Naive thymus-derived CD4-positive, alpha-beta T cell (primary cell): Measurements from ENCODE around the gene MND1. TPM values are rescaled to one million over a fixed set of nuclear protein-coding genes. Genes with fewer than 3 reads are reported as not detected.
"Not testable (repeated sequence)": the region's sequence is repeated elsewhere in the genome, so short reads cannot be mapped to it uniquely, and the experiment has no call there.

Experiments
- ATAC-seq: fragments of 150-1000 bp; cut with Tn5 transposase; 2 replicates; pipeline ENCODE4 v1.10.0; 2021; ENCODE audit warnings: mild to moderate bottlenecking, moderate library complexity
- CTCF ChIA-PET: fragments of 350-600 bp; sonication (Branson Sonifier 250); formaldehyde crosslinking; loops from one replicate; lab custom pipeline; 2021; ENCODE audit warnings: antibody characterized with exemption; lab: Charles Lee
- POLR2A ChIA-PET: fragments of 350-600 bp; sonication (Branson Sonifier 250); formaldehyde crosslinking; loops from one replicate; lab custom pipeline; 2021; ENCODE audit warnings: antibody characterized with exemption, inconsistent platforms; lab: Charles Lee
- DNase-seq, 9 donors: peaks; one replicate each; pipeline versions ENCODE4 v3.0.0 to v3.0.0-alpha.2; 2020 to 2022; ENCODE audit warnings: mixed read lengths in 1 of 9
- H3K27ac ChIP-seq: one replicate; pipeline ENCODE4 v1.7.0; 2013; ENCODE audit warnings: mild to moderate bottlenecking, low read depth, low read length, moderate library complexity
- H3K27me3 ChIP-seq, 2 donors: one replicate each; pipeline ENCODE4 v1.7.0; 2013; ENCODE audit warnings: low read length in 2 of 2, mild to moderate bottlenecking in 2 of 2, moderate library complexity in 2 of 2; ENCODE audit not compliant: control insufficient read depth in 2 of 2, insufficient read depth in 2 of 2
- H3K36me3 ChIP-seq, 3 experiments: 1 replicate in 2 of 3; 2 replicates in 1 of 3; pipeline ENCODE4 v1.7.0; 2013; ENCODE audit warnings: low read length in 3 of 3, mild to moderate bottlenecking in 3 of 3, moderate library complexity in 1 of 3; ENCODE audit not compliant: insufficient read depth in 3 of 3, control insufficient read depth in 2 of 3
- H3K4me1 ChIP-seq, 2 donors: one replicate each; pipeline ENCODE4 v1.7.0; 2013; ENCODE audit warnings: low read length in 2 of 2, mild to moderate bottlenecking in 2 of 2, moderate library complexity in 1 of 2; ENCODE audit not compliant: control insufficient read depth in 2 of 2, insufficient read depth in 2 of 2
- H3K4me3 ChIP-seq: 2 replicates; pipeline ENCODE4 v1.7.0; 2013; ENCODE audit warnings: mild to moderate bottlenecking, low read length
- H3K9me3 ChIP-seq, 3 experiments: 1 replicate in 2 of 3; 2 replicates in 1 of 3; pipeline ENCODE4 v1.7.0; 2013; ENCODE audit warnings: low read length in 3 of 3; ENCODE audit not compliant: control insufficient read depth in 2 of 3
- H3K27ac Mint-ChIP-seq, 9 donors: one replicate each; pipeline ENCODE4 v1.8.0; 2020 to 2022; ENCODE audit warnings: mixed read lengths in 9 of 9, mild to moderate bottlenecking in 8 of 9, moderate library complexity in 5 of 9, inconsistent platforms in 2 of 9
- H3K27me3 Mint-ChIP-seq, 5 donors: one replicate each; pipeline ENCODE4 v1.8.0; 2021 to 2022; ENCODE audit warnings: mixed read lengths in 5 of 5, mild to moderate bottlenecking in 1 of 5
- H3K36me3 Mint-ChIP-seq, 5 donors: one replicate each; pipeline ENCODE4 v1.8.0; 2020 to 2022; ENCODE audit warnings: mixed read lengths in 5 of 5, mild to moderate bottlenecking in 3 of 5, inconsistent platforms in 1 of 5
- H3K4me1 Mint-ChIP-seq, 7 donors: one replicate each; pipeline ENCODE4 v1.8.0; 2020 to 2022; ENCODE audit warnings: mixed read lengths in 7 of 7, mild to moderate bottlenecking in 3 of 7, inconsistent platforms in 1 of 7
- H3K4me3 Mint-ChIP-seq, 10 donors: one replicate each; pipeline ENCODE4 v1.8.0; 2020 to 2022; ENCODE audit warnings: mild to moderate bottlenecking in 10 of 10, mixed read lengths in 10 of 10, moderate library complexity in 6 of 10, inconsistent platforms in 2 of 10
- H3K9me3 Mint-ChIP-seq, 11 donors: one replicate each; pipeline ENCODE4 v1.8.0; 2020 to 2022; ENCODE audit warnings: mixed read lengths in 11 of 11, mild to moderate bottlenecking in 4 of 11, inconsistent platforms in 1 of 11, moderate library complexity in 1 of 11
- intact Hi-C, 2 donors: fragments of 100-400 bp; cut with micrococcal nuclease; formaldehyde crosslinking; loops; one replicate each; pipeline ENCODE4 v1.15.1; 2023
- polyA plus RNA-seq, 2 donors: library from polyadenylated mRNA; unstranded; fragments of 300-500 nt; fragmentation: Illumina TruSeq; gene quantifications; one replicate each; pipeline ENCODE4 v1.2.3, GENCODE V29; 2021
- total RNA-seq, 6 experiments: library from RNA in 5 of 6; stranded (reverse) in 5 of 6; gene quantifications; 1 replicate in 5 of 6; 2 replicates in 1 of 6; pipeline ENCODE4 v1.2.3 and lab custom pipeline; 2021 to 2026

The MND1 gene
- total and polyA plus RNA-seq, 7 experiments from 2014 or later, result 0.75 to 13.5 TPM; not detected in 5

- no peak overlapping the region for H3K4me3 ChIP-seq
- CTCF ChIA-PET, result no interaction called here
- Mint-ChIP-seq H3K36me3 (peaks cover 0 to 7% (median 0%) of the 10 kb centered on the region in 5 donors), H3K4me3 (no peak overlapping the region), H3K9me3 (peaks cover 0 to 2% (median 0%) of the 10 kb centered on the region in 11 donors), H3K27ac (peak overlapping the region in 1 of 9 donors; percentile 45), H3K4me1 (peaks cover 0 to 18% (median 10%) of the 10 kb centered on the region in 7 donors), H3K27me3 (no peaks in the 10 kb centered on the region)
- H3K27me3 ChIP-seq, result no peaks in the 10 kb centered on the region
- H3K4me1 ChIP-seq, result no peaks in the 10 kb centered on the region
- H3K9me3 ChIP-seq, result no peaks in the 10 kb centered on the region
- H3K36me3 ChIP-seq, result no peaks in the 10 kb centered on the region
- intact Hi-C loops, result no loop called here
- DNase-seq, result no peak
- POLR2A ChIA-PET, result interaction anchor here (1.7 kb wide), 1 partner anchor 21 kb away, joined by 6 read pairs; no protein-coding TSS in a partner anchor
- no peak for ATAC-seq
- H3K27ac ChIP-seq, result no peak overlapping the region
Observed at GRCh38 chr4:153458969-153459368, 114.5 kb downstream of the MND1 start.

- H3K27ac ChIP-seq, H3K9me3 ChIP-seq, H3K27me3 ChIP-seq, H3K27me3 Mint-ChIP-seq, H3K36me3 Mint-ChIP-seq, H3K36me3 ChIP-seq, POLR2A ChIA-PET, DNase-seq, CTCF ChIA-PET, H3K9me3 Mint-ChIP-seq, ATAC-seq, H3K27ac Mint-ChIP-seq, H3K4me3 Mint-ChIP-seq, H3K4me3 ChIP-seq: not testable (repeated sequence)
- intact Hi-C loops, result loop anchor here in 1 of 2 donors (10.0 kb wide), 2 partner anchors 217 to 293 kb away; no protein-coding TSS in a partner anchor
- H3K4me1 Mint-ChIP-seq, result peaks cover 9 to 32% (median 24%) of the 10 kb centered on the region in 7 donors
- peaks cover 8 to 11% of the 10 kb centered on the region in 2 donors for H3K4me1 ChIP-seq
Observed at GRCh38 chr4:153461549-153461948, 117.1 kb downstream of the MND1 start.

- Histone ChIP-seq H3K27me3 (no peaks in the 10 kb centered on the region), H3K9me3 (no peaks in the 10 kb centered on the region), H3K4me3 (no peak overlapping the region), H3K4me1 (peaks cover 8 to 11% of the 10 kb centered on the region in 2 donors), H3K36me3 (peaks cover 0 to 12% (median 0%) of the 10 kb centered on the region in 3 experiments), H3K27ac (peak overlapping the region; percentile 15)
- H3K27ac Mint-ChIP-seq, result peak overlapping the region in 6 of 9 donors; percentile 10 to 89 (median 58)
- intact Hi-C loops, result loop anchor here in 1 of 2 donors (10.0 kb wide), 2 partner anchors 219 to 291 kb away; no protein-coding TSS in a partner anchor
- no peaks in the 10 kb centered on the region for H3K27me3 Mint-ChIP-seq
- ChIA-PET POLR2A (interaction anchor here (0.7 to 10.5 kb wide), 8 partner anchors 12 to 62 kb away, joined by 3 to 122 read pairs (median 4); no protein-coding TSS in a partner anchor), CTCF (interaction anchor here (0.7 to 1.0 kb wide), 3 partner anchors 9 to 118 kb away, joined by 3 to 4 read pairs (median 3); no protein-coding TSS in a partner anchor)
- peaks cover 17 to 39% (median 28%) of the 10 kb centered on the region in 7 donors for H3K4me1 Mint-ChIP-seq
- DNase-seq (no peak), ATAC-seq (no peak)
- H3K36me3 Mint-ChIP-seq, result peaks cover 0 to 17% (median 6%) of the 10 kb centered on the region in 5 donors
- H3K9me3 Mint-ChIP-seq, result no peaks in the 10 kb centered on the region
- H3K4me3 Mint-ChIP-seq, result no peak overlapping the region
Observed at GRCh38 chr4:153464068-153464467, 119.6 kb downstream of the MND1 start.

Other genes starting within 250 kb of the MND1 start
- 1 to 10 TPM in 4 of 5 experiments, under 1 TPM in 1; 0.12 to 3.9 (median 2.3) TPM for gene TRIM2, start 140.2 kb upstream of the MND1 start, total RNA-seq
- gene TRIM2, start 140.2 kb upstream of the MND1 start, polyA plus RNA-seq, result 1 to 10 TPM in 1 of 2 donors, under 1 TPM in 1; 0.86 to 1.7 TPM
- gene TMEM131L, start 121.7 kb downstream of the MND1 start, total RNA-seq, result 100 to 1,000 TPM in 2 of 5 experiments, 10 to 100 TPM in 3; 45.8 to 111 (median 97.7) TPM
- 10 to 100 TPM; 45.7 to 59.9 TPM for gene TMEM131L, start 121.7 kb downstream of the MND1 start, polyA plus RNA-seq